HUES48 (cell line): Measurements from ENCODE around the gene SPOCK1.

Experiments used
- H3K27ac ChIP-seq: one replicate; pipeline ENCODE4 v1.7.0; 2013; ENCODE audit warnings: low read depth, low read length, inconsistent platforms
- H3K27me3 ChIP-seq: 2 replicates; pipeline ENCODE4 v1.6.1; 2013; ENCODE audit warnings: mild to moderate bottlenecking, low read length; ENCODE audit not compliant: control insufficient read depth, insufficient read depth
- H3K36me3 ChIP-seq: 2 replicates; pipeline ENCODE4 v1.6.1; 2013; ENCODE audit warnings: low read length; ENCODE audit not compliant: control insufficient read depth, insufficient read depth
- H3K4me1 ChIP-seq: 2 replicates; pipeline ENCODE4 v1.6.1; 2013; ENCODE audit warnings: mild to moderate bottlenecking, low read length; ENCODE audit not compliant: control insufficient read depth, insufficient read depth
- H3K4me3 ChIP-seq: 2 replicates; pipeline ENCODE4 v1.5.1; 2013; ENCODE audit warnings: mild to moderate bottlenecking, low read depth, low read length
- H3K9ac ChIP-seq: 2 replicates; pipeline ENCODE4 v1.6.1; 2013; ENCODE audit warnings: mild to moderate bottlenecking, low read depth, low read length, moderate library complexity
- H3K9me3 ChIP-seq: 2 replicates; pipeline ENCODE4 v1.6.1; 2013; ENCODE audit warnings: low read length; ENCODE audit not compliant: control insufficient read depth, insufficient read depth

Gene SPOCK1

DNA sequence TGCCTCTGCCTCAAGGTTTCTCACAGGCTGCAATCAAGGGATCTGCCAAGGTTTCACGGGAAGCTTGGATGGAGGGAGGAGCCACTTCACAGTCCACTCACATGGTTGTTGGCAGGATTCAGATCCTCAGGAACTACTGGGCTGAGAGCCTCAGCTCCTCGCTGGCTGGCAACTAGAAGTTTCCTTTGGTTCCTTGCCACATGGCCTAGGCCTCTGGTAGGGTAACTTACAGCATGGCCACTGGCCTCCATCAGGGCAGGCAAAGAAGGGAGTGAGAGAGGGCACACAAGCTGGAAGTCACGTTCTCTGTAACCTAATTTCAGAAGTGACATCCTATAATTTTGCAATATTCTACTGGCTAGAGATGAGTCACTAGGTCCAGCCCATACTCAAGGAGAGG, 32.2 kb downstream of the SPOCK1 start:
- H3K27ac ChIP-seq, result no peak overlapping the region
- no peaks in the 10 kb centered on the region for H3K4me1 ChIP-seq
- no peak overlapping the region for H3K4me3 ChIP-seq
- no peaks in the 10 kb centered on the region for H3K27me3 ChIP-seq
- H3K9me3 ChIP-seq, result no peaks in the 10 kb centered on the region
- no peaks in the 10 kb centered on the region for H3K36me3 ChIP-seq
- H3K9ac ChIP-seq, result no peak overlapping the region

GRCh38 chr5:137465930-137466329, 33.2 kb downstream of the SPOCK1 start:
- Histone ChIP-seq H3K36me3 (no peaks in the 10 kb centered on the region), H3K27ac (no peak overlapping the region), H3K9ac (no peak overlapping the region), H3K4me3 (no peak overlapping the region), H3K27me3 (no peaks in the 10 kb centered on the region), H3K9me3 (no peaks in the 10 kb centered on the region), H3K4me1 (no peaks in the 10 kb centered on the region)

DNA sequence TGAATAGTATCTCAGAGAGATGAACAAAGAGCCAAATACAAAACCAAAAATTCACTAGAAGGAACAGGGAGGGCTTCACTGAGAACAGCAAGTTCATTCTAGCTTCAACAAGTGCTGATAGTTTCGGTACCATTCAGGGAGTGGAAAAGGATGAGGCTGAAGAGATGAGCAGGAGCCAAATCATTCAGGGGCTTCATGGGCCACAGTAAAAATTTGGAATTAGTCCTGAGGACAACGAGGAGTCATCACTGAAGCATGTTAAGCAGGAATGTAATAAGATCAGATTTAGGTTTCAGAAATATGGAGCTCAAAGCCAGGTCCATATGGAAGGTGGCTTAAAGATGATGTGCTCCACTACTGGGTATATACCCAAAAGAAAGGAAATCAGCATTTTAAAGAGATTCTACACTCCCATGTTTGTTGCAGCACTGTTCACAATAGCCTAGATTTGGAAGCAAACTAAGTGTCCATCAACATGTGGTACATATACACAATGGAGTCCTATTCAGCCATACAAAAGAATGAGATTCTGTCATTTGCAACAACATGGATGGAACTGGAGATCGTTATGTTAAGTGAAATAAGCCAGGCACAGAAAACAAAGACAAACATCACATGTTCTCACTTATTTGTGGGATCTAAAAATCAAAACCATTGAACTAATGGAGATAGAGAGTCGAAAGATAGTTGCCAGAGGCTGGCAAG, 36.2 kb downstream of the SPOCK1 start:
- Histone ChIP-seq H3K4me1 (no peaks in the 10 kb centered on the region), H3K27me3 (no peaks in the 10 kb centered on the region), H3K4me3 (no peak overlapping the region), H3K9me3 (no peaks in the 10 kb centered on the region), H3K36me3 (no peaks in the 10 kb centered on the region), H3K9ac (no peak overlapping the region), H3K27ac (no peak overlapping the region)

DNA sequence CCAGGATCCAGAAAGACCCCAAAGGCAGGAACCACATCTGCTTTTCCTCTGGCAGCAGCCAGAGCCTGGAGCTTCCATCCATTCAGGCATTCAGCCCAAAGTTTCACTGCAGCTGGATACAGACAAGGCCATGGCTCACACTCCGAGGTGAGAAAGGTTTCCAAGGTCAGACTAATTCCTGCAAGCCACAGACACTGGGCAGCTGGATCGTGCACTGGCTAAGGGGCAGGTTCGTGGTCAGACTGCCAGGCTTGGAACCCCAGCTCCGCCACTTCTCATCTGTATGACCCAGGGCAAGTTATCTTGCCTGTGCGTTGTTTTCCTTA, 36.9 kb downstream of the SPOCK1 start:
- Histone ChIP-seq H3K4me3 (no peak overlapping the region), H3K9ac (no peak overlapping the region), H3K27me3 (no peaks in the 10 kb centered on the region), H3K4me1 (no peaks in the 10 kb centered on the region), H3K9me3 (no peaks in the 10 kb centered on the region), H3K36me3 (no peaks in the 10 kb centered on the region), H3K27ac (no peak overlapping the region)

- Histone ChIP-seq H3K27ac (no peak overlapping the region), H3K36me3 (no peaks in the 10 kb centered on the region), H3K9ac (no peak overlapping the region), H3K9me3 (no peaks in the 10 kb centered on the region), H3K27me3 (no peaks in the 10 kb centered on the region), H3K4me1 (no peaks in the 10 kb centered on the region), H3K4me3 (no peak overlapping the region)
Measured at GRCh38 chr5:137461391-137462264, 37.5 kb downstream of the SPOCK1 start.

DNA sequence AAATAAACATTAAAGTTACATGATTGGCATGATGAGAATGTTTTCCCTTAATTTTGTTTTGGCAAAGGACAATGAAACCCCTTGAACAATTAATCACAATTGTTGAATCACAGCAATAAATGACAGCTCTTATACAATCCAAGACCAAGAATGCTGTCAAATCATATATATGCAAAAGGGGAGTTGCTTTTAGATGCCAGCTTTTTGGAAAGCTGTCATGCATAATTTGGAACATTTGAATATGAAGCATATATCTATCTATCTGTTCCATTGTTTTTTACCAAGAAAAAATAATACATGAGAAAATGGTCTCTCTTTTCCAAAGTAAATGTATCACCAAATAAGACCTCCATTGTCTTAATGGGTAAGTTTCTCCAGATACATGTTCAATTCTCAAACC, 44.5 kb downstream of the SPOCK1 start:
- Histone ChIP-seq H3K36me3 (no peaks in the 10 kb centered on the region), H3K9me3 (no peaks in the 10 kb centered on the region)

DNA sequence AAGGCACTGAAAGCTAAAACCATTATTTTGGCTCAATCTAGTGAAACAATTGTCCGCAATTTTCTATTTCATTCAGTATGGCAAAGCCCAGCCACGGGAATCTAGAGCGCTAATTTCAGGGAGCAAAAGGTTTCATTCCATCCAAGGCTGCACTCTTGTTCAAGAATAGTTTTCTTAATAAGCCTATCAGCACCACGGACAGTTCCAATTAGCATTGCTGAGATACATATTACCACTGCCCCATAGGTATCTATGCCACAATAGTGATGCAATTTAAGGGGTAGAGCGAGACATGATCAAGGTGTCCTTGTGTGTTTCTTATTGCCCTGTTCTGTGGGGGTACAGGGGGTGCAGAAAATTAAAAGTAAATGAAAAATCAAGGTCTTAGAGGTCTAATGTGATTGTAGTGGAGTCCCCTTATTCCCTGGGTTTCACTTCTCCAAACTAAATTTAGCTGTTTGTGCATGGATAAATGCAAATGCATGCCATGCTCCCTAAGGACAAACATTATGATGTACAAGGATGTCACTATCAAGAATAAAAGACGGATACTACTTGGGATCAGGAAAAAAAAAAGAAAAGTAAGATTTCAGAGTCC, 45.5 kb downstream of the SPOCK1 start:
- H3K27me3 ChIP-seq, result no peaks in the 10 kb centered on the region
- no peak overlapping the region for H3K4me3 ChIP-seq
- no peaks in the 10 kb centered on the region for H3K36me3 ChIP-seq
- H3K9ac ChIP-seq, result no peak overlapping the region
- no peaks in the 10 kb centered on the region for H3K4me1 ChIP-seq
- H3K9me3 ChIP-seq, result no peaks in the 10 kb centered on the region
- no peak overlapping the region for H3K27ac ChIP-seq

More for the DNA sequence above, 44.5 kb downstream of the SPOCK1 start:
- no peak overlapping the region for H3K4me3 ChIP-seq
- H3K27ac ChIP-seq, result no peak overlapping the region
- H3K9ac ChIP-seq, result no peak overlapping the region
- H3K27me3 ChIP-seq, result no peaks in the 10 kb centered on the region
- H3K4me1 ChIP-seq, result no peaks in the 10 kb centered on the region

DNA sequence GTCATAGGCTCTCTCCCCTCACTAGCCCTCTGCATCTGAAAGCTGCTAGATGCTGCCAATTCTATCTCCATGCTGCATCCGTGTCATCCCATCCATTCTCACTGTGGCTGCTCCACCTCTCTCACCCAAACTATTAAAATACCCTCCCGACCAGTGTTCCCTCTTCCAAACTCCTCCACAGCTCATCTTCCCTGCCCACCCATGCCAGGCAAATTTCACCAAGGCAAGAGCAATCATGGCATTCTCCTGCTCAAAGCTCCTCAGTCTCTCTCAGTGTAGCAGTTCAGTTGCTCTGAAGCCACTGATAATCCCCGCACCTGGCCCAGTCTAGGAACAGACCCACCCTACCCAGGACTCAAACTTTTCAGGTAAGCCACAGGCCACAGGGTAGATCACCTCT, 48.4 kb downstream of the SPOCK1 start:
- H3K9ac ChIP-seq, result no peak overlapping the region
- no peak overlapping the region for H3K27ac ChIP-seq
- no peaks in the 10 kb centered on the region for H3K4me1 ChIP-seq
- no peak overlapping the region for H3K4me3 ChIP-seq
- no peaks in the 10 kb centered on the region for H3K36me3 ChIP-seq
- H3K27me3 ChIP-seq, result no peaks in the 10 kb centered on the region
- no peaks in the 10 kb centered on the region for H3K9me3 ChIP-seq

- H3K9ac ChIP-seq, result no peak overlapping the region
- no peaks in the 10 kb centered on the region for H3K36me3 ChIP-seq
- no peaks in the 10 kb centered on the region for H3K27me3 ChIP-seq
- H3K9me3 ChIP-seq, result no peaks in the 10 kb centered on the region
- H3K27ac ChIP-seq, result no peak overlapping the region
- H3K4me3 ChIP-seq, result no peak overlapping the region
- no peaks in the 10 kb centered on the region for H3K4me1 ChIP-seq
Measured at GRCh38 chr5:137448868-137449267, 50.3 kb downstream of the SPOCK1 start.

DNA sequence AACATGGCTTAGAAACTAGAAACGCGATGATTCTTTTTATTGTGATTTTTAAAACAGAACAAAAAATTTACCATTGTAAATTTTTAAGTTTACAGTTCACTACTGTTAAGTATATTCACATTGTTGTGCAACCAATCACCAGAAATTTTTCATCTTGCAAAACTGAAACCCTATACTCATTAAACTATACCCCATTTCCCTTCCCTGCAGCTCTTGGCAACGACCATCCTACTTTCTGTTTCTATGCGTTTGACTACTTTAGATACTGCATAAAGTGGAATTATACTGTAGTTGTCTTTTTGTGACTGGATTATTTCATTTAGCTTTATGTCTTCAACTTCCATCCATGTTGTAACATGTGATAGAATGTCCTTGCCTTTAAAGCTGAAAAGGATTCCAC, 52.5 kb downstream of the SPOCK1 start:
- no peak overlapping the region for H3K27ac ChIP-seq
- H3K9ac ChIP-seq, result no peak overlapping the region

GRCh38 chr5:137446151-137446550, 53.0 kb downstream of the SPOCK1 start:
- Histone ChIP-seq H3K27ac (no peak overlapping the region), H3K9me3 (no peaks in the 10 kb centered on the region), H3K9ac (no peak overlapping the region), H3K27me3 (no peaks in the 10 kb centered on the region), H3K4me3 (no peak overlapping the region), H3K4me1 (no peaks in the 10 kb centered on the region), H3K36me3 (no peaks in the 10 kb centered on the region)

More for the DNA sequence above, 52.5 kb downstream of the SPOCK1 start:
- no peaks in the 10 kb centered on the region for H3K27me3 ChIP-seq
- no peaks in the 10 kb centered on the region for H3K36me3 ChIP-seq
- H3K4me3 ChIP-seq, result no peak overlapping the region
- H3K9me3 ChIP-seq, result no peaks in the 10 kb centered on the region
- H3K4me1 ChIP-seq, result no peaks in the 10 kb centered on the region
